IPS-20b (cell line): ENCODE data around the gene COPS7B.

ENCODE experiments used
- H3K27ac ChIP-seq: one replicate; pipeline ENCODE4 v1.5.1; 2013; ENCODE audit warnings: low read length
- H3K27me3 ChIP-seq: 2 replicates; pipeline ENCODE4 v1.6.1; 2013; ENCODE audit warnings: mild to moderate bottlenecking, low read length, inconsistent platforms; ENCODE audit not compliant: insufficient read depth
- H3K36me3 ChIP-seq: 2 replicates; pipeline ENCODE4 v1.6.1; 2013; ENCODE audit warnings: low read depth, mild to moderate bottlenecking, inconsistent platforms, low read length, moderate library complexity; ENCODE audit not compliant: insufficient read depth
- H3K4me1 ChIP-seq: 2 replicates; pipeline ENCODE4 v1.6.1; 2013; ENCODE audit warnings: mild to moderate bottlenecking, control low read depth, inconsistent platforms, low read length, moderate library complexity; ENCODE audit not compliant: insufficient read depth
- H3K4me3 ChIP-seq: 2 replicates; pipeline ENCODE4 v1.5.1; 2013; ENCODE audit warnings: mild to moderate bottlenecking, low read length, inconsistent platforms
- H3K9ac ChIP-seq: 2 replicates; pipeline ENCODE4 v1.6.1; 2013; ENCODE audit warnings: low read depth, mild to moderate bottlenecking, inconsistent platforms, low read length, moderate library complexity
- H3K9me3 ChIP-seq: 2 replicates; pipeline ENCODE4 v1.6.1; 2013; ENCODE audit warnings: mild to moderate bottlenecking, low read depth, low read length, inconsistent platforms; ENCODE audit not compliant: insufficient read depth

COPS7B gene

GRCh38 chr2:231854616-231855125 lies 68.4 kb downstream of the COPS7B start:
- no peak overlapping the region for H3K4me3 ChIP-seq
- no peaks in the 10 kb centered on the region; the same call in 1 of the 2 replicates for H3K9me3 ChIP-seq
- no peaks in the 10 kb centered on the region for H3K36me3 ChIP-seq
- no peak overlapping the region for H3K27ac ChIP-seq
- H3K27me3 ChIP-seq: no peaks in the 10 kb centered on the region; the same call in 1 of the 2 replicates
- no peaks in the 10 kb centered on the region for H3K4me1 ChIP-seq
- no peak overlapping the region for H3K9ac ChIP-seq

GRCh38 chr2:231856959-231857358 lies 70.7 kb downstream of the COPS7B start:
- no peak overlapping the region for H3K27ac ChIP-seq
- H3K4me3 ChIP-seq: no peak overlapping the region

More at GRCh38 chr2:231856959-231857358, 70.7 kb downstream of the COPS7B start:
- Histone ChIP-seq H3K36me3 (no peaks in the 10 kb centered on the region), H3K9me3 (no peaks in the 10 kb centered on the region), H3K9ac (no peak overlapping the region), H3K4me1 (no peaks in the 10 kb centered on the region), H3K27me3 (no peaks in the 10 kb centered on the region)
